GM06990 (cell line): ENCODE measurements around the gene LIPE.

Experiments used
- DNase-seq: peaks from one replicate; pipeline ENCODE4 v3.0.0-alpha.2; 2011; ENCODE audit not compliant: insufficient read length; ENCODE audit errors: extremely low read depth
- H3K27me3 ChIP-seq: replicated peaks from 2 replicates; pipeline ENCODE4 v1.6.0; 2011; ENCODE audit warnings: low read length; ENCODE audit not compliant: control insufficient read depth, insufficient read depth
- H3K36me3 ChIP-seq: 2 replicates; pipeline ENCODE4 v1.5.1; 2011; ENCODE audit warnings: low read length; ENCODE audit not compliant: control insufficient read depth, insufficient read depth
- H3K4me3 ChIP-seq: replicated peaks from 2 replicates; pipeline ENCODE4 v1.5.1; 2011; ENCODE audit warnings: low read depth, mild to moderate bottlenecking, control low read depth, low read length
- CTCF ChIP-seq: IDR thresholded peaks from 2 replicates; pipeline ENCODE4 v1.5.1; 2011; ENCODE audit warnings: low read length, control low read depth, mild to moderate bottlenecking, inconsistent platforms; ENCODE audit not compliant: insufficient read depth, poor library complexity, severe bottlenecking

The LIPE gene

GRCh38 chr19:42357290-42357689 lies 69.9 kb downstream of the LIPE start:
- no peak for DNase-seq
- Histone ChIP-seq H3K36me3 (peaks cover 4% of the 10 kb centered on the region), H3K27me3 (no peaks in the 10 kb centered on the region), H3K4me3 (no peak overlapping the region)
- TF ChIP-seq CTCF: no peak

GRCh38 chr19:42356686-42357085 lies 70.5 kb downstream of the LIPE start:
- no peak for TF ChIP-seq CTCF
- Histone ChIP-seq H3K27me3 (no peaks in the 10 kb centered on the region), H3K4me3 (no peak overlapping the region), H3K36me3 (peaks cover 4% of the 10 kb centered on the region)
- no peak for DNase-seq

GRCh38 chr19:42355896-42356295 lies 71.3 kb downstream of the LIPE start:
- H3K4me3 ChIP-seq: no peak overlapping the region
- no peak for TF ChIP-seq CTCF
- H3K36me3 ChIP-seq: peaks cover 4% of the 10 kb centered on the region
- no peaks in the 10 kb centered on the region for H3K27me3 ChIP-seq
- DNase-seq: no peak

- no peak overlapping the region for H3K4me3 ChIP-seq
- no peaks in the 10 kb centered on the region for H3K27me3 ChIP-seq
- no peak for DNase-seq
- H3K36me3 ChIP-seq: peaks cover 4% of the 10 kb centered on the region
- TF ChIP-seq CTCF: no peak
Observed at GRCh38 chr19:42353341-42354015, 73.7 kb downstream of the LIPE start.

GRCh38 chr19:42352301-42353259 lies 74.6 kb downstream of the LIPE start:
- Histone ChIP-seq H3K36me3 (peaks cover 4% of the 10 kb centered on the region), H3K4me3 (no peak overlapping the region), H3K27me3 (no peaks in the 10 kb centered on the region)
- DNase-seq: no peak
- no peak for TF ChIP-seq CTCF
